OCI-LY7 (cell line): Measurements from ENCODE around the gene PDZD2. TPM values are rescaled to one million over a fixed set of nuclear protein-coding genes. Genes with fewer than 3 reads are reported as not detected.

Experiments used
- BruUV-seq: library from RNA; stranded (reverse); fragments of 400-500 nt; replicated peaks from 2 replicates; lab custom pipeline; 2021; lab: Mats Ljungman, UMichigan
- CTCF ChIA-PET: fragments of 300-600 bp; sonication (Branson Sonifier 250); formaldehyde crosslinking; loops from one replicate; lab custom pipeline; 2022; ENCODE audit warnings: antibody characterized with exemption; ENCODE audit not compliant: unreplicated experiment; lab: Charles Lee
- POLR2A ChIA-PET: fragments of 300-600 bp; sonication (Branson Sonifier 250); formaldehyde crosslinking; loops from one replicate; lab custom pipeline; 2022; ENCODE audit warnings: antibody characterized with exemption; lab: Charles Lee
- DNase-seq: peaks from one replicate; pipeline ENCODE4 v3.0.0-alpha.2; 2015; ENCODE audit warnings: low spot score
- H2AFZ ChIP-seq: fragments of 200-600 bp; sonication (generic), shearing (Covaris generic); 2 replicates; pipeline ENCODE4 v1.6.1; 2014; ENCODE audit warnings: mild to moderate bottlenecking, antibody characterized with exemption, low read length, moderate library complexity
- H3K27ac ChIP-seq: fragments of 200-600 bp; sonication (generic); 2 replicates; pipeline ENCODE4 v1.5.1; 2014; ENCODE audit warnings: mixed run types, low read depth, mild to moderate bottlenecking, moderate library complexity, low read length, inconsistent platforms; ENCODE audit not compliant: poor library complexity, severe bottlenecking
- H3K36me3 ChIP-seq: fragments of 200-600 bp; sonication (generic); 2 replicates; pipeline ENCODE4 v1.6.1; 2014; ENCODE audit warnings: mild to moderate bottlenecking, antibody characterized with exemption, low read length, moderate library complexity, mixed read lengths; ENCODE audit not compliant: insufficient read depth
- H3K4me1 ChIP-seq: fragments of 200-600 bp; sonication (generic); 2 replicates; pipeline ENCODE4 v1.5.1; 2014; ENCODE audit warnings: mild to moderate bottlenecking, low read length; ENCODE audit not compliant: insufficient read depth, poor library complexity, severe bottlenecking
- H3K4me2 ChIP-seq: fragments of 200-600 bp; sonication (generic); 2 replicates; pipeline ENCODE4 v1.6.1; 2014; ENCODE audit warnings: mild to moderate bottlenecking, low read length
- H3K4me3 ChIP-seq: fragments of 200-600 bp; sonication (generic); 2 replicates; pipeline ENCODE4 v1.5.1; 2014; ENCODE audit warnings: mild to moderate bottlenecking, low read depth, low read length; ENCODE audit not compliant: poor library complexity, severe bottlenecking
- H3K79me2 ChIP-seq: fragments of 200-600 bp; sonication (generic); 2 replicates; pipeline ENCODE4 v1.6.1; 2016; ENCODE audit warnings: low read depth, mild to moderate bottlenecking, low read length, moderate library complexity, mixed read lengths; ENCODE audit not compliant: insufficient read depth
- H3K9me2 ChIP-seq: fragments of 200-600 bp; sonication (generic); 2 replicates; pipeline ENCODE4 v1.6.1; 2016; ENCODE audit warnings: mild to moderate bottlenecking, low read length, mixed read lengths; ENCODE audit not compliant: insufficient read depth
- H3K9me3 ChIP-seq: fragments of 200-600 bp; sonication (generic); 2 replicates; pipeline ENCODE4 v1.6.1; 2014; ENCODE audit warnings: mild to moderate bottlenecking, mixed run types, low read length, mixed read lengths
- H4K20me1 ChIP-seq: fragments of 200-600 bp; sonication (generic); 2 replicates; pipeline ENCODE4 v1.6.1; 2014; ENCODE audit warnings: mild to moderate bottlenecking, antibody characterized with exemption, low read length, moderate library complexity, mixed read lengths; ENCODE audit not compliant: insufficient read depth
- CTCF ChIP-seq: fragments of 200-600 bp; sonication (generic); conservative IDR thresholded peaks from 2 replicates; pipeline ENCODE4 v1.5.1; 2014; ENCODE audit warnings: mild to moderate bottlenecking, antibody characterized with exemption, low read length, moderate library complexity, mixed read lengths
- EZH2phosphoT487 ChIP-seq: fragments of 200-600 bp; sonication (generic); IDR thresholded peaks from 2 replicates; pipeline ENCODE4 v1.6.1; 2018; ENCODE audit warnings: low read depth, borderline replicate concordance, mild to moderate bottlenecking, mixed run types, antibody characterized with exemption, low read length, moderate library complexity, mixed read lengths
- intact Hi-C: fragments of 100-400 bp; cut with micrococcal nuclease; formaldehyde crosslinking; loops from one replicate; pipeline ENCODE4 v1.10.0; 2022; ENCODE audit not compliant: unreplicated experiment
- total RNA-seq, 2 experiments: library from RNA; depleted of rRNA in 1 of 2; stranded (reverse); fragments of >200 nt in 1 of 2; shearing (Covaris generic) in 1 of 2; gene quantifications; 2 replicates each; pipeline ENCODE4 v1.2.3, GENCODE V29; 2014 to 2022

PDZD2 gene
- total RNA-seq, 2 experiments from 2014 or later = 8.6 to 10.6 TPM

- no peak overlapping the region for H3K4me2 ChIP-seq
- no peaks in the 10 kb centered on the region for H3K79me2 ChIP-seq
- ChIA-PET POLR2A (no interaction called here), CTCF (no interaction called here)
- no peaks in the 10 kb centered on the region for H3K9me3 ChIP-seq
- intact Hi-C loops = no loop called here
- H3K4me1 ChIP-seq = no peaks in the 10 kb centered on the region
- no peak overlapping the region for H3K27ac ChIP-seq
- H3K9me2 ChIP-seq = no peaks in the 10 kb centered on the region
- no peaks in the 10 kb centered on the region for H3K36me3 ChIP-seq
- BruUV-seq = no TSS peak
- H2AFZ ChIP-seq = no peak overlapping the region
- no peak overlapping the region for H3K4me3 ChIP-seq
- no peak for TF ChIP-seq EZH2phosphoT487
- no peak for TF ChIP-seq CTCF
- H4K20me1 ChIP-seq = no peaks in the 10 kb centered on the region
- DNase-seq = no peak
Measured at GRCh38 chr5:31888564-31888963, 249.6 kb downstream of the PDZD2 start.

- intact Hi-C loops = no loop called here
- no TSS peak for BruUV-seq
- CTCF ChIA-PET = no interaction called here
- TF ChIP-seq EZH2phosphoT487 (no peak), CTCF (no peak)
- POLR2A ChIA-PET = no interaction called here
- H3K27ac ChIP-seq = no peak overlapping the region
- H3K4me1 ChIP-seq = no peaks in the 10 kb centered on the region
- no peaks in the 10 kb centered on the region for H3K9me2 ChIP-seq
- H4K20me1 ChIP-seq = no peaks in the 10 kb centered on the region
- no peak overlapping the region for H3K4me3 ChIP-seq
- no peaks in the 10 kb centered on the region for H3K36me3 ChIP-seq
- H3K79me2 ChIP-seq = no peaks in the 10 kb centered on the region
- no peak overlapping the region for H2AFZ ChIP-seq
- no peaks in the 10 kb centered on the region for H3K9me3 ChIP-seq
- DNase-seq = no peak
- H3K4me2 ChIP-seq = no peak overlapping the region
Measured at GRCh38 chr5:31889001-31889561, 250.2 kb downstream of the PDZD2 start.

GRCh38 chr5:31890046-31890445 lies 251.1 kb downstream of the PDZD2 start:
- H3K36me3 ChIP-seq = no peaks in the 10 kb centered on the region
- no peak overlapping the region for H3K4me2 ChIP-seq
- DNase-seq = no peak
- H3K9me3 ChIP-seq = no peaks in the 10 kb centered on the region
- H4K20me1 ChIP-seq = no peaks in the 10 kb centered on the region
- no TSS peak for BruUV-seq
- POLR2A ChIA-PET = no interaction called here
- CTCF ChIA-PET = no interaction called here
- TF ChIP-seq CTCF (no peak), EZH2phosphoT487 (no peak)
- no peaks in the 10 kb centered on the region for H3K4me1 ChIP-seq
- intact Hi-C loops = no loop called here
- H3K4me3 ChIP-seq = no peak overlapping the region
- H3K9me2 ChIP-seq = no peaks in the 10 kb centered on the region
- no peak overlapping the region for H2AFZ ChIP-seq
- no peak overlapping the region for H3K27ac ChIP-seq
- no peaks in the 10 kb centered on the region for H3K79me2 ChIP-seq
